Measurements from ENCODE around the gene PWWP2A.
"Not testable (repeated sequence)": the region's sequence is repeated elsewhere in the genome, so short reads cannot be mapped to it uniquely, and the experiment has no call there.

The PWWP2A gene

GRCh38 chr5:160075073-160075472, 44.2 kb downstream of the PWWP2A start:
- no peak for DNase-seq

GRCh38 chr5:160071916-160072315, 47.3 kb downstream of the PWWP2A start:
- DNase-seq, result no peak

DNA sequence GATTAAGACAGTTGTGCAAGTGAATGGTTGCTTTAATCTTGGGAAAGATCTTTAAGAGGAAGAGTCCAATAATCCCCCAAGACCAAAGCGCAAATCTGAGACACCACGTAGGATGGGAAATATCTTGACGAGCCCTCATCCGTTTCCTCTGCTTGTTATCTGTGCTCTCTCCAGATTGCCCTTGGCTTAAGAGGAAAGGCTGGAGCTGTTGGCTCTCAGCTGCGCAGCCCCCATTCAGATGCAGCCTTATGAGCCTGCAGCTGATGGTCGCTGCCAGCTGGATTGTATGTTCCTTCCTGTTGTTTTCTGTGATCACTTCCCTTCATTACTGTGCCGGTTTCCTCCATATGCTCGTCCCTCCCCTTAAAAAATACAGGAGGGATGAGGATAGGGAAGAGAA, 47.7 kb downstream of the PWWP2A start:
- no peak for DNase-seq

DNA sequence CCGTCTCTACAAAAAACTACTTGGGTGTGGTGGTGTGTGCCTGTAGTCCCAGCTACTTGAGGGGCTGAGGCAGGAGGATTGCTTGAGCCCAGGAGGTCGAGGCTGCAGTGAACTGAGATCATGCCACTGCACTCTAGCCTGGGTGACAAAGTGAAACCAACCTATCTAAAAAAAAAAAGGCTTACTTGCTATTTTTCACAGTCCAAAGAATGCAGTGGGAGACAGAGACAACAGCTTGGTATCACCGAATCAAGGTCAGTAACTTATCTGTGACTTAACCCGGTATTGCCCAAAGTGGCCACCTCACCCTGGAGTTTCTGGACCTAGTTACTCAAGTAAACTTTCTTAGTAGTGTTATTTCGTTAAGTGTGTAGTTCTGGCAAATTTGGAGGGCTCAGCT, 50.1 kb downstream of the PWWP2A start:
- not testable (repeated sequence) for DNase-seq

DNA sequence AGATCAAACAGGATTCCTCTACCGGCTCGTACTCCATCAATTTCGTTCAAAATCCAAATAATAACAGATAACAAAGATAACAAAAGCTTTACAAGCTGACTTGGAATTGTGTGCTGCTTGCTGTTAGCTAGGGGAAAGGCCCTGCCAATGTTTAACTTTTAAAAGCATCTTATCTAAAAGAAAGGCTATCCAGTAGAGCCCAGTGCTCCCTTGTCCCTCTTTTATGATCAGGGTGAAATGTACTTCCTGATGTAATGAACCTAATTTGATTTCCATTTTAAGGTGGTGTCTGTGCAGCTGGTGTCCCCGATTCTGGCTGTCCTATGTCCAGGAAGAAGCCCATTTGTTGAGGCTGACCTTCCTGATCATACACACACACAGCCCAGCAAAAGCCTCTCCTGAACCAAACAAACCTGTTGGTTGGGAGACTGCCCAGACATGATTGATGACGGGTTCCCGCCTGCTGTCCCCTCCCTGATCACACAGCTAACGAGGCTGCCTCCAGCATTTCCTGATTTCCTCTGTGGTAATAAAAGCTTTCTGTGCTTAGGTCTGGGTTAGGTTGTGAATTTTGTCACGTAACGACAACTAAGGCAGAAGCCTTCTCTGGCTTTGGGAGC, 54.1 kb downstream of the PWWP2A start:
- no peak for DNase-seq

DNA sequence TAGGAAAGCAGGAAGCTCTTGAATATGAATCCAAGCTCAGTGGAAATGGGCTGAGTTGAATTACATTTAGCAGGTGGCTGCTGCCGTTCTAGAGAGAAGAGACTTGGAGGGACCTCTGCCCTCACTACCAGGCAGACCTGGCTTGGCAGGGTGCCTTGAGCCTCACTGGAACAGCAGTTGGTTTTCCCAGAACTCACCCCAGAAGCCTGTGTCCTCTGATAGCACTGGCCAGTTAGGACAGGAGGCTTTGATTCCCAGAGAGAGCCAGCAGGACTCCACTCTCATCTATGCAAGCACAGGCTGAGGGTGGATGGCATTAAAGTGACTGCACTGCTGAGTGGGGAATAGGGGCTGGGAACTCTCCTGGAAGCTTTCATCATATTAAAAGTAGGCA, 54.8 kb downstream of the PWWP2A start:
- DNase-seq, result no peak

GRCh38 chr5:160061770-160062169, 57.5 kb downstream of the PWWP2A start:
- no peak for DNase-seq

GRCh38 chr5:160060001-160060400, 59.2 kb downstream of the PWWP2A start:
- DNase-seq, result no peak

- DNase-seq, result no peak
Measured at GRCh38 chr5:160057256-160057655, 62.0 kb downstream of the PWWP2A start.

DNA sequence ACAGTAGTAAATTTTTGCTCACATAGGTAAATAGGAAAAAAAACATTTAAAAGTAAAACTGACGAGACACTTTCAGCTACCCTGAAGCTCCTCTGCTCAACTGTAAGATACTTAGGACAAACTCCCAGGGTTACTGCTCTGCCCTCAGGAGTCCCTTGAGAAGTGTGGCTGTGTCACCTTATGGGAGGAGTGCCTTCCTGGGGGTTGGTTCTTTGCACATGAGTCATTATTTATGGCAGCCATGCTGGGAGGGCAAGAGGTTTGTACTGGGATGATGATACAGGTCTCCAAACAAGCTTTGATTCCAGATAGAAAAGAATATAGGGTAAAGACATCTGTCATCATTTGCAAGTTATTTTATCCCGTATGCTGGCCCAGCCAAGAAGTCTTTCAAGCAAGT, 64.4 kb downstream of the PWWP2A start:
- DNase-seq, result no peak

- DNase-seq, result no peak
Measured at GRCh38 chr5:160054047-160054446, 65.2 kb downstream of the PWWP2A start.

DNA sequence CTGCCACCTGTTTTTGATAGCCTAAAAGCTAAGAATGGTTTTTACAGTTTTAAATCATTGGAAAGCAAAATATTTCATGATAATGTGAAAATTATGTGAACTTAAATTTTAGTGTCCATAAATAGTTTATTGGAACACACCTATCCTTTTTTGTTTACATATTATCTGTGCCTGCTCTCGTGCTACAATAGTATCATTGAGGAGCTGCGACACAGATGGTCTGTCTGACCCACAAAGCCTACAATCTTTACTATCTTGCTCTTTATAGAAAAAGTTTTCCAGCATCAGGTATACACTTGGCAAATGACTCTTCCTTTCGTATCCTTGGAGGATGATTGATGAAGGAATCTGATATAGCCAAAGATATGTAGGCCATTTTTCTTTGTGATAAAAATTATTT, 70.2 kb downstream of the PWWP2A start:
- DNase-seq, result no peak

DNA sequence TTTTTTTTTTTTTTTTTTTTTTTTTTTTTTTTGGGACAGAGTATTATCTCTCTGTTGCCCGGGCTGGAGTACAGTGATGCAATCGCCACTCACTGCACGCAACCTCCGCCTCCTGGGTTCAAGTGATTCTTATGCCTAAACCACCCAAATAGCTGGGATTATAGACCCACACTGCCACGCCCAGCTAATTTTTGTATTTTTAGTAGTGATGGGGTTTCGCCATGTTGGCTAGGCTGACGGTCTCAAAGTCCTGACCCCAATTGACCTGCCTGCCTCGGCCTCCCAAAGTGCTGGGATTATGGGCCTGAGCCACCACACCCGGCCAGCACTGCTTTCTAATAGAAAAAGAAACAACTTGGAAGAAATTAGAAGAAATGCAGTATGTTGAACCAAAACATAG, 71.1 kb downstream of the PWWP2A start:
- no peak for DNase-seq

DNA sequence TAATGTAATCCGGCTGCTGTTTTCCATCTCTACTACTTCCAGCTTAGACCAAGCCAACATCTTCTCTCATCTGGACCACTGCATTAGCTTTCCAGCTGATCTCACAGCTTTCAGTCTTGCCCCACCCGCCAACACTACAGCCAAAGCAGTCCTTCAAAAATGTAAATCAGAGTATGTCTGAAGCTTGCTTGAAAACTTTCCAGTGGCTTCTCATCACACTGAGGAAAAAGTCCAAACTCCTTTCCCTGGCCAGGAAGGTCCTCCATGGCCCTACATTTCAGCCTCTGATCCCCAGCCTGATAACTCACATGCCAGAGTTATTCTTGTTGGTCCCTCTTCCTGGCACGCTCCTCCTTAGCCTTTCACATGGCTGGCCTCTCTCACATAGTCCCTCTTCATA, 71.8 kb downstream of the PWWP2A start:
- no peak for DNase-seq

DNA sequence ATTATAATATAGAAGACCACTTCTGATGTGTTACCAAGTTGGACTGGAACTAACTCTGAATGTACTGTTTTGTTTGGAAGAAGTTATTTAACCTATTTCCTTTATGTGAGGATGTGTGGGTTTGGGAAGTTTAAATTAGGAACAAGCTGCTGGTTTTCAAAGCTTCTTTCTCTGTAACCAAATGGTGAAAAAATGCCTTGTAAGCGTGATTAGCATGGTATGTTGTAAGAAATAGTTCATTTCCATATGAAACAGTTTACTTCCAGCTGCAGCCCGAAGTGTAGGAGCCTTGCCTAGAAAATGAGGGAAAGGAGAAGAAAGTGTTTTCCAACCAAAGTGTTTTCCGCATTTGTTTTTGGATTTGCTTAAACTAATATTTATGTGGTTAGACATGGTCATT, 74.3 kb downstream of the PWWP2A start:
- no peak for DNase-seq

DNA sequence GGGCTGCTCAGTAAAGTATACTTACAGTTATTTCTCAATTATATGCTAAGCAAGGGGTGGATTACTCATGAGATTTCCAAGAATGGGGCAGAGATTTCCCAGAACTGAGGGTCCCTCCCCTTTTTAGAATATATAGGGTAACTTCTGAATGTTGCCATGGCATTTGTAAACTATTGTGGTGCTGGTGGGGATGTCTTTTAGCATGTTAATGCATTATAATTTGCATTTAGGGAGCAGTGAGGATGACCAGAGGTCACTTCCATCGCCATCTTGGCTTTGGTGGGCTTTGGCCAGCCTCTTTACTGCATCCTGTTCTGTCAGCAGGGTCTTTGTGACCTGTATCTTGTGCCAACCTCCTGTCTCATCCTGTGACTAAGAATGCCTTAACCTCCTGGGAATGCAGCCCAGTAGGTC, 74.9 kb downstream of the PWWP2A start:
- no peak for DNase-seq

- no peak for DNase-seq
Measured at GRCh38 chr5:160042671-160043070, 76.6 kb downstream of the PWWP2A start.

Data from CD4-positive, alpha-beta T cell treated with Interferon alpha-2 for 1 hour (primary cell).